Omental fat pad (tissue), 4 donors: ENCODE measurements around the gene APOD. TPM values are rescaled to one million over a fixed set of nuclear protein-coding genes. Genes with fewer than 3 reads are reported as not detected.

Experiments
- ATAC-seq: fragments of 150-250 bp; one replicate; pipeline ENCODE4 v1.9.1; 2016; ENCODE audit warnings: mild to moderate bottlenecking, moderate library complexity; ENCODE audit not compliant: low FRiP score
- DNase-seq: peaks from one replicate; pipeline ENCODE4 v3.0.0-alpha.2; 2019; ENCODE audit warnings: low spot score
- total RNA-seq, 4 donors: library from RNA; depleted of rRNA; stranded (reverse); fragments of >200 nt; gene quantifications; one replicate each; pipeline ENCODE4 v1.1.0, GENCODE V29; 2016
- TF ChIP-seq, protein P1 (sequence below), 3 donors: fragments of 450-650 bp; IDR thresholded peaks; one replicate each; pipeline ENCODE4 v1.5.1; 2016 to 2017; ENCODE audit warnings: antibody characterized with exemption in 3 of 3, mild to moderate bottlenecking in 3 of 3, moderate library complexity in 2 of 3

Gene APOD
- total RNA-seq, 4 donors from 2014 or later, result 340 to 1,610 (median 888) TPM

DNA sequence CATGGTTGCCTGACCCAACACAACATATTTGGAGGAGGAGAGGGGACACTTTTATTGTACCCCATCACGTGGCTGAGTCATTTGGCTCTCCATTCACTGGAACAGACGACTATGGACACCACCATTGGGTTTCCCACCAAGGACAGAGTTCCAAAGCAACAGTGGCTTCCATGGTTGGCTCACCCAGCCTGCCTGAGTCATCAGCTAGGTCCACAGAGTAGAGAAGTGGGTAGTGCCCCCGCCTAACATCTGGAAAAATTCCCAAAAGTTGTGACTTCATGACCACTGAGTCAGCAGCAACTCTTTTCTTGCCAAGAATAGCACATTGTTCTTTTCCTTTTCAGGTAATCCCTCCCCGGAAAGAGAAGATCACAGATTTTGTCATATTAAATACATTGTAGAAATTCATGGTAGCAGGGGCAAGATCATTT is 37.6 kb downstream of the APOD start:
- TF ChIP-seq, protein P1, sequence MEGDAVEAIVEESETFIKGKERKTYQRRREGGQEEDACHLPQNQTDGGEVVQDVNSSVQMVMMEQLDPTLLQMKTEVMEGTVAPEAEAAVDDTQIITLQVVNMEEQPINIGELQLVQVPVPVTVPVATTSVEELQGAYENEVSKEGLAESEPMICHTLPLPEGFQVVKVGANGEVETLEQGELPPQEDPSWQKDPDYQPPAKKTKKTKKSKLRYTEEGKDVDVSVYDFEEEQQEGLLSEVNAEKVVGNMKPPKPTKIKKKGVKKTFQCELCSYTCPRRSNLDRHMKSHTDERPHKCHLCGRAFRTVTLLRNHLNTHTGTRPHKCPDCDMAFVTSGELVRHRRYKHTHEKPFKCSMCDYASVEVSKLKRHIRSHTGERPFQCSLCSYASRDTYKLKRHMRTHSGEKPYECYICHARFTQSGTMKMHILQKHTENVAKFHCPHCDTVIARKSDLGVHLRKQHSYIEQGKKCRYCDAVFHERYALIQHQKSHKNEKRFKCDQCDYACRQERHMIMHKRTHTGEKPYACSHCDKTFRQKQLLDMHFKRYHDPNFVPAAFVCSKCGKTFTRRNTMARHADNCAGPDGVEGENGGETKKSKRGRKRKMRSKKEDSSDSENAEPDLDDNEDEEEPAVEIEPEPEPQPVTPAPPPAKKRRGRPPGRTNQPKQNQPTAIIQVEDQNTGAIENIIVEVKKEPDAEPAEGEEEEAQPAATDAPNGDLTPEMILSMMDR (IDR thresholded peaks at IDR 0.05), result no peak
- peak; percentile 65 for ATAC-seq
- DNase-seq, result peak; percentile 33

DNA sequence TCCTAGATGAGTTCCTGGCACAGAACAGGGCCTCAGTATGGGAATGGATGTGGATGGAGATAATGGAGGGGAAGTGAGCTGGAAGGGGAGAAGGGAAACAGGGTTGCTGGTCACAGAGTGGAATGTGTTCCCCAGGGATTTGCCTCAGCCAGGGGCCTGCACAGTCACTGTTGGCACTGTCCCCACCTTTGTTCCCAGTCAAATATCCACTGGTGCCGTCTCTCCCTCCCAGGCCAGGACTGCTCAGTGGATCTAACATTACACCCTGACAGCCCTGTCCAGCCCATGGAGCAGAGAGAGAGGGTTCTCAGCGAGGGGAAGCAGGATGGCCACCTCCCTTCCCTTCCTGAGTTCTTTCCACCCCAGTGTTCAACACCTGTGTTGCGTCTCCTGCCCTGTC is 39.1 kb downstream of the APOD start:
- DNase-seq (no peak), ATAC-seq (peak; percentile 2)

DNA sequence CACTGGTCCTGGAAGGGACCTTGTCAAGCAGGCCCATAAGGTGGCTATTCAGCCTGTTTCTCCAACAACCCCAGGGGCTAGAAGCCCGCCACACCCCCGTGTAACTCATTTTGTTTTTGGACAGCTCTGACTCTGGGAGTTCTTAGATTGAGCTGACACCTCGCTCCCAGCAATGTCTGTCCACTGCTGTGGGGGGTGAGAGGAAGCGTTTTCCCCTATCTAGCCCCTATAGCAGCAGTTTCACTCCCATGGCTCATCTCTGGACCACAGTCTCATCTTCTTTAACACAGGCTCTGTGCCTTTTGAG is 39.6 kb downstream of the APOD start:
- TF ChIP-seq, protein P1 (IDR thresholded peaks at IDR 0.05), result no peak
- DNase-seq (no peak), ATAC-seq (no peak)

More for the DNA sequence above, 39.1 kb downstream of the APOD start:
- TF ChIP-seq, protein P1 (IDR thresholded peaks at IDR 0.05), result no peak

DNA sequence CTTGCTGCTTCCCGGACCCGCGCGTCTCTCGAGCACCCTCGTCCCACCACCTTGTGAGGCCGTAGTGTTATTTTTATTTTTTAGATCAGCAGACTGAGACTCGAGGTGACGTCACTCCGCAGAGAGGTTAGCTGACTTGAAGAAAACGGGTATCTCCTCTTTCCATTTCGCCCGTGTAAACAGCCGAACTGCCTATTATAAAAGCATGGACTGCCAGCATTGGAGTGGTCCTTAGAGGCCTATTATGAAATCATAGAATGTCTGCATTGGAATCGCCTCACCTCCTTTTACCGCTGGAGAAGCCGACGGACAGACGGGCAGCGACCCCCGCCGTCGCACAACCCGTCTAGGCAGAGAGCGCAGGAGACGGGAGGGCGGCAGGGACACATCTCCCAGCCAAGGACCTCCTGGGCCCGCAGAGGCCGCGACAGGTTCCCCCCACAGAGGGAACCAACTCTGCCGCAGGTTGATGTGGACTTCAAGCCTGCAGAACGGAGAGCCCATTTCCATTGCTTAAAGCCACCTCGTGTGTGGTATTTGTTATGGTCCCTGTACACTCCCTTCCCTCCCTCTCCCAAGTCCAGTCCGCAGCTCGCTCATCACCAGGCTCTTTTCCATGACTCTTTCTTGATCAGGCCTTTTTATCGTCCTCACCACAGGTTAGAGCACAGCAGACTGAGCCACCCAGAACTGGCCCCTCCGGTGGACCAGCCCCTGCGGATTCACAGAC is 40.1 kb downstream of the APOD start:
- TF ChIP-seq, protein P1 (IDR thresholded peaks at IDR 0.05), result no peak
- ATAC-seq, result peak; percentile 13
- DNase-seq, result no peak

DNA sequence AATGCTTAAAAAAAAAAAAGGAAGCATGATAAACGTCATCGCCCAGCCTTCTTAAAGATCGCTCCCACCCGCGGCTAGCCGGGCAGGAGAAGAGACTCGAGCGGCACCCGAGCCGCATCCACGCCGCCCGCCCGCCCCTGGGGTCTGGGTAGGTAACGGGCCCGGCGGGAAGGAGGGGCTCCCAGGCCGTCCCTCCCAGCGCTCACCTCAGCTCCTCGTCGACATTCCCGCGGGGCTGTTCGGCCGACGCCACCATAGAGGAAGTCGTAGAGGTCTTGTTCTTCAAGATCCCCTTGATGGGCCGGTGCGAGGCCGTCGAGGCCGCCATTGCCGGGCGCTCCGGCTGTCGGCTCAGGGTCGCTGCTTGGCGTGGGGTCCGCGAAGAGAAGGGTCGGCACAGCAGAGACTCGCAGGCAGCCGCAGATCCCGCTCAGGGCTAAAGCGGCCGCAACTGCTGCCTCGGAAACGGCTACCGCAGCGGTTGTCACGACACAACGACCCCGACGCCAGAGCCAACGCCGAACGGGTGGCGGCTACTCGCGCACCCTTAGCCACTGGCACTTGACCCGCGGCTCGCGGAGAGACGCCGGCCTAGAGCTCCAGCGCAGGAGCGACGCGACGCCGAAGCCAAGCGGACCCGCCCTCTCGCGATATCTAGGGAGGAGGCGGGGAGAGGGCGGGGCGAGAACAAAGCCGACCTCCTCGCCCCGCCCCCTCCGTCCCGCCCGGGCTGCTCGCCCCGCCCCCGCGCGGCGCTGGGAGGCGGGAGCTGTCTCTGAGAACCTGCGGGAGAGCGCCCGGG is 40.8 kb downstream of the APOD start, which contains the start of gene PPP1R2:
PPP1R2 (minus strand) TSS at position 628 of the 802 bp plus-strand sequence; CDS start at position 328, 300 bp downstream.
- DNase-seq, result peak; percentile 86
- TF ChIP-seq, protein P1 (IDR thresholded peaks at IDR 0.05), result no peak
- ATAC-seq, result peak; percentile 86

DNA sequence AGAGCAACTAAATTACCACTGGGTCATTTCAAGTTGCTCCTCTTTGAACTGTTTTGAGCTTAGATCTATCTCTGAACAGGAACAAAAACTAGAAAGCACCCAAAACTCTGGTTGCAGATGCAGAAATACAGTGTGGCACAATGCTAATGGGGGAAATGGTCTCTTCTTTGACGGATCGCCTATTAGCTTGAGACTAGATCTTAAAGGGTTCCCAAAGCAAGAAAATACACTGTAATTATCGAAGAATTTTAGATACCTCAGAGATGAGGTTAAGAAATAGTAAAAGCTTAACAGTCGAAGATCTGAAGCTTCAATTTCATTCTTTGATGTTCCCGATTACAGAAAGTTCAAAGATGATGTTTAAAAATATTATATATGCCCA is 41.4 kb downstream of the APOD start:
- TF ChIP-seq, protein P1 (IDR thresholded peaks at IDR 0.05), result no peak
- no peak for DNase-seq
- no peak for ATAC-seq
